GM21619 (cell line): ENCODE measurements around the gene PITPNM3.

ENCODE experiments used
- ATAC-seq: cut with Tn5 transposase; IDR thresholded peaks from one replicate; pipeline ENCODE4 v1.9.1; 2021; ENCODE audit not compliant: unreplicated experiment

Gene PITPNM3

GRCh38 chr17:6502871-6503509 is 53.4 kb downstream of the PITPNM3 start:
- no peak for ATAC-seq

- ATAC-seq: no peak
These were observed 54.2 kb downstream of the PITPNM3 start for GRCh38 chr17:6502142-6502541.

- no peak for ATAC-seq
These were observed 55.0 kb downstream of the PITPNM3 start for GRCh38 chr17:6501359-6501758.

- ATAC-seq: no peak
These were observed 57.3 kb downstream of the PITPNM3 start for GRCh38 chr17:6498901-6499540.

- no peak for ATAC-seq
These were observed 58.0 kb downstream of the PITPNM3 start for GRCh38 chr17:6498356-6498755.

- ATAC-seq: no peak
These were observed 58.7 kb downstream of the PITPNM3 start for GRCh38 chr17:6497496-6498221.

- no peak for ATAC-seq
These were observed 59.5 kb downstream of the PITPNM3 start for GRCh38 chr17:6496640-6497441.

GRCh38 chr17:6496116-6496481 is 60.3 kb downstream of the PITPNM3 start:
- ATAC-seq: no peak

GRCh38 chr17:6495450-6496115 is 60.8 kb downstream of the PITPNM3 start:
- ATAC-seq: no peak

- no peak for ATAC-seq
These were observed 62.0 kb downstream of the PITPNM3 start for GRCh38 chr17:6494239-6494941.

- no peak for ATAC-seq
These were observed 63.3 kb downstream of the PITPNM3 start for GRCh38 chr17:6492892-6493674.

GRCh38 chr17:6491071-6491700 is 65.2 kb downstream of the PITPNM3 start:
- ATAC-seq: no peak

- no peak for ATAC-seq
These were observed 67.3 kb downstream of the PITPNM3 start for GRCh38 chr17:6489016-6489550.

- no peak for ATAC-seq
These were observed 68.3 kb downstream of the PITPNM3 start for GRCh38 chr17:6488008-6488539.

- no peak for ATAC-seq
These were observed 68.9 kb downstream of the PITPNM3 start for GRCh38 chr17:6487251-6488007.

GRCh38 chr17:6485646-6486412 is 70.5 kb downstream of the PITPNM3 start:
- no peak for ATAC-seq

- no peak for ATAC-seq
These were observed 72.8 kb downstream of the PITPNM3 start for GRCh38 chr17:6483507-6483906.
